GM23248 (cell line): Measurements from ENCODE around the gene ERO1B. TPM values are rescaled to one million over a fixed set of nuclear protein-coding genes. Genes with fewer than 3 reads are reported as not detected.

Source experiments
- DNase-seq: peaks from one replicate; pipeline ENCODE4 v3.0.0-alpha.2; 2015
- H2AFZ ChIP-seq: fragments of 200-600 bp; sonication (generic); 2 replicates; pipeline ENCODE4 v1.6.1; 2016; ENCODE audit warnings: antibody characterized with exemption
- H3F3A ChIP-seq: fragments of 200-600 bp; sonication (generic); 2 replicates; pipeline ENCODE4 v1.6.1; 2016; ENCODE audit warnings: mild to moderate bottlenecking, antibody characterized with exemption, mixed run types; ENCODE audit not compliant: insufficient read depth
- H3K27ac ChIP-seq: fragments of 200-600 bp; sonication (generic); 2 replicates; pipeline ENCODE4 v1.5.1; 2016; ENCODE audit warnings: mild to moderate bottlenecking
- H3K27me3 ChIP-seq: fragments of 200-600 bp; sonication (generic); replicated peaks from 2 replicates; pipeline ENCODE4 v1.6.1; 2016; ENCODE audit warnings: mild to moderate bottlenecking; ENCODE audit not compliant: insufficient read depth
- H3K36me3 ChIP-seq: fragments of 200-600 bp; sonication (generic); 2 replicates; pipeline ENCODE4 v1.6.1; 2016; ENCODE audit warnings: low read depth, mild to moderate bottlenecking
- H3K4me1 ChIP-seq: fragments of 200-600 bp; sonication (generic); 2 replicates; pipeline ENCODE4 v1.6.1; 2016; ENCODE audit warnings: mild to moderate bottlenecking; ENCODE audit not compliant: insufficient read depth
- H3K4me2 ChIP-seq: fragments of 200-600 bp; sonication (generic); one replicate; pipeline ENCODE4 v1.6.1; 2016; ENCODE audit warnings: mild to moderate bottlenecking; ENCODE audit not compliant: unreplicated experiment
- H3K4me3 ChIP-seq: fragments of 200-600 bp; sonication (generic); 2 replicates; pipeline ENCODE4 v1.5.1; 2016; ENCODE audit warnings: mild to moderate bottlenecking
- H3K79me2 ChIP-seq: fragments of 200-600 bp; sonication (generic); 2 replicates; pipeline ENCODE4 v1.6.1; 2016; ENCODE audit warnings: mild to moderate bottlenecking; ENCODE audit not compliant: insufficient read depth
- H3K9ac ChIP-seq: fragments of 200-600 bp; sonication (generic); 2 replicates; pipeline ENCODE4 v1.6.1; 2016; ENCODE audit warnings: mild to moderate bottlenecking
- H3K9me2 ChIP-seq: fragments of 200-600 bp; sonication (generic); 2 replicates; pipeline ENCODE4 v1.6.1; 2016; ENCODE audit warnings: mixed run types, mild to moderate bottlenecking, moderate library complexity; ENCODE audit not compliant: insufficient read depth
- H3K9me3 ChIP-seq: fragments of 200-600 bp; sonication (generic); one replicate; pipeline ENCODE4 v1.6.1; 2017; ENCODE audit warnings: low read depth
- H4K20me1 ChIP-seq: fragments of 200-600 bp; sonication (generic); 2 replicates; pipeline ENCODE4 v1.6.0; 2016; ENCODE audit not compliant: insufficient read depth
- EZH2 ChIP-seq: fragments of 200-600 bp; sonication (generic); IDR thresholded peaks from 2 replicates; pipeline ENCODE4 v1.6.1; 2018; ENCODE audit warnings: antibody characterized with exemption, mild to moderate bottlenecking; ENCODE audit not compliant: insufficient read depth, poor library complexity, severe bottlenecking
- EZH2phosphoT487 ChIP-seq: fragments of 200-600 bp; sonication (generic); IDR thresholded peaks from 2 replicates; pipeline ENCODE4 v1.6.1; 2018; ENCODE audit warnings: antibody characterized with exemption, moderate library complexity, mild to moderate bottlenecking, low read depth; ENCODE audit not compliant: insufficient read depth
- WGBS, 2 experiments: methylation state at CpG; one replicate each; pipeline ENCODE4 v1.1.6; 2015 to 2017; ENCODE audit warnings: low lambda C conversion rate in 2 of 2, low coverage in 1 of 2; ENCODE audit errors: missing lambda C conversion rate in 2 of 2; 5-methylcytosine and 5-hydroxymethylcytosine counted together
- in situ Hi-C: fragments of 300-500 bp; cut with MboI; formaldehyde crosslinking; loops from 2 replicates; pipeline ENCODE4 v1.15.0; 2020
- polyA plus RNA-seq: library from polyadenylated mRNA; unstranded; fragments of >200 nt; fragmentation: Nextera tagmentation; extraction: Ambion mirVana; gene quantifications from 2 replicates; pipeline ENCODE4 v1.2.1, GENCODE V29; 2016
- total RNA-seq: library from RNA; depleted of rRNA; stranded (reverse); fragments of >200 nt; shearing (Covaris generic); gene quantifications from 2 replicates; pipeline ENCODE4 v1.2.3, GENCODE V29; 2014

The ERO1B gene
- total and polyA plus RNA-seq, 2 experiments from 2014 or later: 1.7 to 1.9 TPM

DNA sequence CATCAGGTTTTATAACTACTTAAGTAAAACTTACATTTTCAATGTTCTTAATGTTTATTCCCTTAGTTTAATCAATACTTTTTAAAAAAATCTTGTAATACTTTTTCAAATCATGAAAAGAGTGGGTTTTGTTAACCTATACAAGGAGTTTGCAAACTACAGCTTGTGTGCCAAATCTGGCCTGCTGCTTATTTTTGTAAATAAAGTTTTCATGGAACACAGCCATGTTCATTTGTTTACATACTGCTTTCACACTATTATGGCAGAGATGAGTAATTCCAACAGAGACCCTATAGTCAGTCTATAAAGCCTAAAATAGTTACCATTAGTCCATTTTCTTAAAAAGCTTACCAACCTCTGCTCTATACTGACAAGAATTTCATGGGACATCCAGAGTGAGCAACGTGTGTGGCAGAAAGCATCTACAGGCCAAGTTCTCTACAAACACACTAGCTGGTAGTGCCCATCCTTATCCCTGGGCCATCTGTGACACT, 42.6 kb downstream of the ERO1B start:
- no peak for TF ChIP-seq EZH2
- no peak for TF ChIP-seq EZH2phosphoT487
- Histone ChIP-seq H3K9me2 (no peaks in the 10 kb centered on the region), H3K36me3 (no peaks in the 10 kb centered on the region), H3K4me1 (no peaks in the 10 kb centered on the region), H3K79me2 (no peaks in the 10 kb centered on the region), H3K27ac (no peak overlapping the region), H4K20me1 (no peaks in the 10 kb centered on the region), H3K4me2 (no peak overlapping the region), H3K9ac (no peak overlapping the region), H3K9me3 (no peaks in the 10 kb centered on the region), H3K4me3 (no peak overlapping the region), H3K27me3 (no peaks in the 10 kb centered on the region), H2AFZ (no peak overlapping the region), H3F3A (no peaks in the 10 kb centered on the region)
- 90 to 97% methylated on average over 1 of the region's 1 CpG for WGBS, 2 experiments
- no peak for DNase-seq
- in situ Hi-C loops: no loop called here

DNA sequence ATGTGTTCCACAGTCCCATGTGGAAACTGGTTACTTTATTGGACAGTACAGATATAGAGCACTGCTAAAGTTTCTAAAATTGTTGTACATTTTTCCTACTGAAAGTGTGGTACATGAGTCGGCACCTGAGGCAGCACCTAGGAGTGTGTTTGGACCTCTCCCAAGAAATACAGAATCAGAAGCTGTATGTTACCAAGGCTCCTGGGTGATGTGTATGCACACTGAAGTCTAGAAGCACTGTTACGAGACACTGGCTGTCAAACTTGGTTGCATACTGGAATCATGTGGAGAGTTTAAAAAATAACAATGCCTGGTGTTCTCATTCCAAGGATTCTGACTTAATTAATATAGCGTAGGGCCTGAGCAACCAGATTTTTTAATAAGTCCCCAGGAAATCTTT, 46.6 kb downstream of the ERO1B start:
- no peak overlapping the region for H3K9ac ChIP-seq
- no peaks in the 10 kb centered on the region for H3K79me2 ChIP-seq
- no peaks in the 10 kb centered on the region for H3F3A ChIP-seq
- no peaks in the 10 kb centered on the region for H4K20me1 ChIP-seq
- H3K27me3 ChIP-seq: no peaks in the 10 kb centered on the region
- no peaks in the 10 kb centered on the region for H3K4me1 ChIP-seq
- in situ Hi-C loops: no loop called here
- H3K9me2 ChIP-seq: no peaks in the 10 kb centered on the region
- no peak overlapping the region for H3K4me3 ChIP-seq
- H2AFZ ChIP-seq: no peak overlapping the region
- H3K9me3 ChIP-seq: no peaks in the 10 kb centered on the region
- TF ChIP-seq EZH2 (no peak), EZH2phosphoT487 (no peak)
- no peak overlapping the region for H3K27ac ChIP-seq
- H3K36me3 ChIP-seq: no peaks in the 10 kb centered on the region
- H3K4me2 ChIP-seq: no peak overlapping the region
- 96 to 98% methylated on average over 3 of the region's 3 CpGs for WGBS, 2 experiments
- DNase-seq: no peak

DNA sequence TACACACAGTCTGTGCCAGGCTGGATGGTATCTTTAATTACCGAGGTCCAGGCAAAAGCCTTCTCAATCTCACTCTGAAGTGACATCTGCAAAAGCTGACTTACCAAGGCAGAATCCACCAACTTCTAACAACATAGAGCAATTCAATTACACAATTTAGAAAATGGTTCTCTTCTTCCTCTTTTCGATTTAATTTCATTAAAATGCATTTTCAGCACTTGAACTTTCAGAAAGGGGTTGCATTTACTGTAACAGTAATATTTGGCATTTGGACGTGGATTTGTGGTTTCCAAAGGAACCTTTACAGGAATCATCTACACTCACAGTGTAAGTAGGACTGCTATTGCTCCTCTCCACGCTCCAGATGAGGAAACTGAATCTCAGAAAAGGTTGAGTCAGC, 53.3 kb downstream of the ERO1B start:
- H4K20me1 ChIP-seq: no peaks in the 10 kb centered on the region
- 85 to 88% methylated on average over 4 of the region's 4 CpGs for WGBS, 2 experiments
- in situ Hi-C loops: no loop called here
- no peaks in the 10 kb centered on the region for H3K9me3 ChIP-seq
- H3K4me3 ChIP-seq: no peak overlapping the region
- no peaks in the 10 kb centered on the region for H3F3A ChIP-seq
- H3K4me2 ChIP-seq: no peak overlapping the region
- no peak overlapping the region for H3K27ac ChIP-seq
- no peak overlapping the region for H3K9ac ChIP-seq
- H3K79me2 ChIP-seq: no peaks in the 10 kb centered on the region
- TF ChIP-seq EZH2phosphoT487 (no peak), EZH2 (no peak)
- H3K4me1 ChIP-seq: no peaks in the 10 kb centered on the region
- H2AFZ ChIP-seq: no peak overlapping the region
- DNase-seq: no peak
- H3K27me3 ChIP-seq: no peaks in the 10 kb centered on the region
- H3K9me2 ChIP-seq: no peaks in the 10 kb centered on the region
- no peaks in the 10 kb centered on the region for H3K36me3 ChIP-seq

DNA sequence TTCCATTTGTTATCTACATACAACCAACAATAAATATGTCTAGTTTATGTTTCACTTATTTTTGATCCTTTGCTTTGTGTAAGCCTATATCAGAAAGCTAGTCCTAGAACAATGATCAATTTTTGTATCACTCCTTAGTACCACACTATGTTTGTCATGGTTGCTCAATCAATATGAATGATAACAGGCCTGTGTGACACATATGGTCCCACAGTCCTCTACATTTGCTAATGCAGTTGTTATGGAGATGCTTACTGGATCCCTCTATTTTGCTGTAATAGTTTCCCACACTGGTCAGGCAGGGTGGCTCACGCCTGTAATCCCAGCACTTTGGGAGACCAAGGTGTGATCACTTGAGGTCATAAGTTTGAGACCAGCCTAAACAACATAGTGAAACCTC, 59.1 kb downstream of the ERO1B start:
- in situ Hi-C loops: no loop called here
- H3K27ac ChIP-seq: no peak overlapping the region
- no peak overlapping the region for H3K4me3 ChIP-seq
- H3K9me3 ChIP-seq: no peaks in the 10 kb centered on the region
- H4K20me1 ChIP-seq: no peaks in the 10 kb centered on the region
- H3K27me3 ChIP-seq: no peaks in the 10 kb centered on the region
- no peak for DNase-seq
- H3K9ac ChIP-seq: no peak overlapping the region
- H3K36me3 ChIP-seq: peaks cover 6% of the 10 kb centered on the region; the same call in 1 of the 2 replicates
- H3K4me1 ChIP-seq: no peaks in the 10 kb centered on the region
- H3K9me2 ChIP-seq: no peaks in the 10 kb centered on the region
- TF ChIP-seq EZH2: no peak
- TF ChIP-seq EZH2phosphoT487: no peak
- 100% methylated on average over 1 of the region's 1 CpG for WGBS, 2 experiments
- H2AFZ ChIP-seq: no peak overlapping the region
- H3F3A ChIP-seq: no peaks in the 10 kb centered on the region
- no peaks in the 10 kb centered on the region for H3K79me2 ChIP-seq
- no peak overlapping the region for H3K4me2 ChIP-seq

DNA sequence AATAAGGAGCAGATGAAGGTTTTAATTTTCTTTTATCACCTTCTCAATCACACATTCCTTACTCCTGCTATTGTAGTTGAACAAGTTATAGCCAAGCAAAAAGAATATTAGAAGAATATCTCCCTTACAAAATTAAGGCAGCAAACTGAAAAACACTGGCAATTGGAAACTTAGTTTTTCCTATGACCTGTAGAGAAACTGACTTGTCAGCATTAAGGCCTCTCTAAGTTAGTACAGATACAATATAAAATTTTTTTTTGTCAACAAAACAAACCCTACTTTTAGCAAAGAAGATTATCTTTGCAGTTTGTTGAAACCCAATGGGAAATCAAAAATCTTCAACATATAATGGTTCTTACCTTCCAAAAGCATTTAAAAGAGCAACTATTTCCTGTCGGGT, 61.3 kb downstream of the ERO1B start:
- 92 to 100% methylated on average over 1 of the region's 1 CpG for WGBS, 2 experiments
- peaks cover 6% of the 10 kb centered on the region; the same call in 1 of the 2 replicates for H3K36me3 ChIP-seq
- no peak overlapping the region for H3K9ac ChIP-seq
- no peak overlapping the region for H3K27ac ChIP-seq
- DNase-seq: no peak
- in situ Hi-C loops: no loop called here
- TF ChIP-seq EZH2 (no peak), EZH2phosphoT487 (no peak)
- H3K4me3 ChIP-seq: no peak overlapping the region
- H2AFZ ChIP-seq: no peak overlapping the region
- H3K4me1 ChIP-seq: no peaks in the 10 kb centered on the region
- H3F3A ChIP-seq: no peaks in the 10 kb centered on the region
- no peaks in the 10 kb centered on the region for H3K9me2 ChIP-seq
- no peaks in the 10 kb centered on the region for H3K79me2 ChIP-seq
- no peaks in the 10 kb centered on the region for H3K9me3 ChIP-seq
- H3K27me3 ChIP-seq: no peaks in the 10 kb centered on the region
- no peaks in the 10 kb centered on the region for H4K20me1 ChIP-seq
- H3K4me2 ChIP-seq: no peak overlapping the region
